ENCODE measurements around the gene IRF2BPL. TPM values are rescaled to one million over a fixed set of nuclear protein-coding genes. Genes with fewer than 3 reads are reported as not detected.

IRF2BPL gene
- total RNA-seq, 4 donors from 2014 or later, result 10.3 to 20.6 (median 16.4) TPM

GRCh38 chr14:77006132-77006531 lies 22.4 kb downstream of the IRF2BPL start:
- no peak for DNase-seq
- H3K27me3 ChIP-seq, result no peaks in the 10 kb centered on the region
- no peak overlapping the region for H3K27ac ChIP-seq
- H3K9me3 ChIP-seq, result no peaks in the 10 kb centered on the region
- peaks cover 0 to 9% (median 0%) of the 10 kb centered on the region in 4 donors for H3K4me1 ChIP-seq
- TF ChIP-seq CTCF (IDR thresholded peaks at IDR 0.05), result no peak
- no peak for TF ChIP-seq POLR2A (IDR thresholded peaks at IDR 0.05)
- no peak overlapping the region for H3K4me3 ChIP-seq
- H3K36me3 ChIP-seq, result no peaks in the 10 kb centered on the region

- Histone ChIP-seq H3K4me3 (no peak overlapping the region), H3K36me3 (no peaks in the 10 kb centered on the region), H3K9me3 (no peaks in the 10 kb centered on the region), H3K4me1 (peaks cover 0 to 11% (median 0%) of the 10 kb centered on the region in 4 donors), H3K27me3 (no peaks in the 10 kb centered on the region), H3K27ac (no peak overlapping the region)
- DNase-seq, result no peak
- TF ChIP-seq POLR2A (IDR thresholded peaks at IDR 0.05) (no peak), CTCF (IDR thresholded peaks at IDR 0.05) (no peak)
Measured at GRCh38 chr14:77005559-77005958, 22.9 kb downstream of the IRF2BPL start.

- no peaks in the 10 kb centered on the region for H3K9me3 ChIP-seq
- no peaks in the 10 kb centered on the region for H3K27me3 ChIP-seq
- no peak overlapping the region for H3K27ac ChIP-seq
- no peak overlapping the region for H3K4me3 ChIP-seq
- no peak for DNase-seq
- H3K36me3 ChIP-seq, result no peaks in the 10 kb centered on the region
- H3K4me1 ChIP-seq, result peaks cover 0 to 18% (median 0%) of the 10 kb centered on the region in 4 donors
- TF ChIP-seq POLR2A (IDR thresholded peaks at IDR 0.05), result no peak
Measured at GRCh38 chr14:77004711-77005460, 23.6 kb downstream of the IRF2BPL start.

GRCh38 chr14:77003960-77004710 lies 24.4 kb downstream of the IRF2BPL start:
- Histone ChIP-seq H3K27me3 (no peaks in the 10 kb centered on the region), H3K4me3 (no peak overlapping the region), H3K36me3 (no peaks in the 10 kb centered on the region), H3K9me3 (no peaks in the 10 kb centered on the region), H3K27ac (no peak overlapping the region), H3K4me1 (peaks cover 0 to 18% (median 0%) of the 10 kb centered on the region in 4 donors)
- TF ChIP-seq POLR2A (IDR thresholded peaks at IDR 0.05), result no peak
- no peak for TF ChIP-seq CTCF (IDR thresholded peaks at IDR 0.05)
- no peak for DNase-seq

GRCh38 chr14:77002889-77003288 lies 25.6 kb downstream of the IRF2BPL start:
- peaks cover 0 to 15% (median 0%) of the 10 kb centered on the region in 4 donors for H3K4me1 ChIP-seq
- H3K27ac ChIP-seq, result no peak overlapping the region
- H3K27me3 ChIP-seq, result no peaks in the 10 kb centered on the region

More at GRCh38 chr14:77002889-77003288, 25.6 kb downstream of the IRF2BPL start:
- no peak for TF ChIP-seq POLR2A (IDR thresholded peaks at IDR 0.05)
- TF ChIP-seq CTCF (IDR thresholded peaks at IDR 0.05), result no peak
- Histone ChIP-seq H3K9me3 (no peaks in the 10 kb centered on the region), H3K4me3 (no peak overlapping the region), H3K36me3 (no peaks in the 10 kb centered on the region)
- no peak for DNase-seq
